GM21367 (cell line): ENCODE results near the gene SEMA3B.
A peak's percentile ranks its signal among the peaks of the same experiment; 100 is the strongest.

Source experiments
- ATAC-seq: cut with Tn5 transposase; IDR thresholded peaks from one replicate; pipeline ENCODE4 v1.9.1; 2021; ENCODE audit not compliant: unreplicated experiment

The SEMA3B gene

DNA sequence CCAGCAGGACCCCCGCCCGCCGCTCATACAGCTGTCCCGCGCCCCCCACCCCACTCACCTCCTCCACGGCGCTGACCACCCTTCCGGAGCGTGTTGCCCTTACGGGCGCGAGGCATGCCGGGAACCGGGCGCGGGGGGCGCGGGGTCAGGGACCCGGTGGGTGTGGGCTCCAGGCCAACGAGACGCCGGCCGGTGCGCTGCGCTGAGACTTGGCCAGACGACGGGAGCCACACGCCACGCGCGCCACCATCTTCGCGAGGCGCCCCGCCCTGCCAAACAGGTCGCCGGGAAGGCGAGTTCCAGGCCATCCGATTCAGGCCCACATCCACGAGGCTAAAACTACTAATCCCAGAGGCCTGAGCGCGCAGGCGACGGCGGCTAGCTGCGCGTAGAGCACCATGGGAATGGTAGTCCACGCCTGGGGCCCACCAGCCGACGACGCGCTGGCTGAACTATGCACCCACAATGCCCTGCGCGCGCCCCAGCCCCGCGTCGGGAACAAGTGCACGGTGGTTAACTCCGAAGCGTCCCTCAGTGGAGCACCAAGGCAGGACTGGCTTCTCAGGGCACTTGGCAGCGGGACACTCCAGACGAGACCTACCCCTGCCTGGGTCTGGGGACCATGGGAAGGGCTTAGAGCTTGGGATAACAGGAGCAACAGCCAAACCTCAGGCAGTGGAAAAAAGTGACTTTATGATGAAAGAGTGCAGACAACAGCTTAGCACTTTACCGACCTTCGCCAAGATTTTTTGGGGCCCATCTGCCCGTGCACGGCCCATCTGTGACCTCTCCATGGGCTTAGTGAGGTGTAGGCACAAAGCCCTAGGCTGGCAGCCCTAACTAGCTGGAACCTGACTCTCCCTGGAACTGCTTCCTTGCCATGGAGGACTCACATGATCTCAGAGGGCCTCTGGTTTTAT is 23.5 kb downstream of the SEMA3B start, which contains the start of gene IFRD2:
TSS of gene IFRD2 (minus strand) at position 271 of the 920 bp plus-strand sequence. CDS start at position 116, 155 bp downstream.
- peak; percentile 84 for ATAC-seq

DNA sequence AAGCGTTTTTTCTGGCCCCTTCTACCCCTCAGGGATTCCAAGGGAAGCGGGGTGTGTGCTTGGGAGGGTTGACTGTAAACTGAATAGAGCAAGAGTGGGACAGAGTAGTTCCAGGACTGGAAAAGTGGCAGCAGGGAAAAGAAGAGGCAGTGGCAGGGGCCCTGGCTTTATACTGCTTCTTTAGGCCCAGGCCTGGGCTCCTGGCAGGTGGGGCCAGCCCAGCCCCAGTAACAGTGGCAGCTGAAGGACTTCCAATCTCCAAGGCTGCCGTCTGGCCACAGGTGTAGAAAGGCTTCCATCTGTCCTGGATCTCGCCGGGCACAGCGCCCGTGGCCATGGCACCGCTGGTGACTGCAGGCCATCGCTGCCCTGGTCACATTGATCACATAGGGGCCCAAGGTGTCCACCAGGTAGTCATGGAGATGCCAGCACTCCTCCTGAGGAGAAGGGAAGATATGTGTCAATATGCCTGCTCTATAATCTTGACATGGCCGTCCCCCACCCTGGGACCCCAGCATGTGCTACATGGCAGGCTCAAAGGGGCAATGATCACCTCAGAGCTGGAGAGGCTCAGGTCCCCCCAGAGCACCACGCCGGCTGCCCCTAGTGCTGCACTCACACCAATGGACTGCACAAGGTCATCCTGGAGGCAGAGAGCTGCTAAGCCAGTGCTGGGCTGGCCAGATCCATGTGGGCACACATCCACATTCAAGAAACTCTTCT is 24.3 kb downstream of the SEMA3B start:
- no peak for ATAC-seq

DNA sequence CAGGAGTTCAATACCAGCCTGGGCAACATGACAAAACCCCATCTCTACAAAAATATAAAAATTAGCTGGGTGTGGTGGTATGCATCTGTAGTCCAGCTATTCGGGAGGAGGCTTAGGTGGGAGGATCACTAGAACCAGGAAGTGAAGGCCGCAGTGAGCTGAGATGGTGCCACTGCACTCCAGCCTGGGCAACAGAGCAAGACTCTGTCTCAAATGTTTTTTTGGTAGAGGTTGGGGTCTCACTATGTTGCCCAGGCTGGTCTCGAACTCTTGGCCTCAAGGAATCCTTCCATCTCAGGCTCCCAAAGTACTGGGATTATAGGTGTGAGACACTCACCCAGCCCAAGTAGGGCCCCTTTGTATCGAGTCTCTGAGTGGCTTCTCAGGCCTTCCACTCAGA is 25.1 kb downstream of the SEMA3B start:
- no peak for ATAC-seq

DNA sequence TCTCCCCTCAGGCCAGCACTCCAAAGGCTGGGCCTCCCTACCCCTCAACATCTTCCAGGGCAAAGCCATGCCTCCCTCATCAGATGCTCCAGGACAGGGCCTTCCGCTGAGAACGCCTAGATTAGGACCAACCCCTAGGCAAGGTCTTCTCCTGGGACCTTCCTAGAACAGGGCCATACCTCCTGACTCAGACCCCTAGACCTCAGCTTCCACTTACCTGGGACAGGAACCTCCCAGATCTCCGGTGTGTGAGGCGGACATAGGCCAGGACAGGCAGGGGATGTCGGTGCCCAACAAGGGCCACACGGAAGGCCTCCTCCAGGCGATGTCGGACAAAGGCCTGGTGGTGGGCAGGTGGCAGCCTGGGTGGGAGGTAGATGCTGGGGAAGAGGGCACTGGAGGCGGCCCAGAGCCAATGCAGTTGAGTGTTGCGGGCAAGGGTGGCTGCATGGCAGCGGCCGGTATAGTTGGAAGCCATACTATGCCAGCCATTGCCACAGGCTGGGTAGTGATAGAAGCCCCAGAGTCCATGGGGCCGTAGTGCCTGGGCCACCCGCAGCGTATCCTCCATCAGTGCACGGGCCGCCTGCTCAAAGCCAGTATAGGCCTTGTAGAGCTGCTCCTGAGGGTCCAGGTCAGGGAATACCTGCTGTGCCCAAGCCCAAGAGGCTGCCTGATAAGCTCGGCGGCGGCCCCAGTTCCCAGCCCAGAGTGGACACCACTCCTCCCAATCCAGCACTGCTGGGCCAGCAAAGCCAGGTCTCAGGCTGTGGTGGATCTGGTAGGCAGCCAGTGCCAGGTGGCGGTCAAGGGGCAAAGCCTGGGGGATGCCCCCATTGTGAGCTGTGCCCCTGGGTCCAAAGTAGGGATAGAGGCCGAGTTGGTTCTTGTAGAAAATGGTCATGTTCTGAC is 25.8 kb downstream of the SEMA3B start:
- no peak for ATAC-seq

DNA sequence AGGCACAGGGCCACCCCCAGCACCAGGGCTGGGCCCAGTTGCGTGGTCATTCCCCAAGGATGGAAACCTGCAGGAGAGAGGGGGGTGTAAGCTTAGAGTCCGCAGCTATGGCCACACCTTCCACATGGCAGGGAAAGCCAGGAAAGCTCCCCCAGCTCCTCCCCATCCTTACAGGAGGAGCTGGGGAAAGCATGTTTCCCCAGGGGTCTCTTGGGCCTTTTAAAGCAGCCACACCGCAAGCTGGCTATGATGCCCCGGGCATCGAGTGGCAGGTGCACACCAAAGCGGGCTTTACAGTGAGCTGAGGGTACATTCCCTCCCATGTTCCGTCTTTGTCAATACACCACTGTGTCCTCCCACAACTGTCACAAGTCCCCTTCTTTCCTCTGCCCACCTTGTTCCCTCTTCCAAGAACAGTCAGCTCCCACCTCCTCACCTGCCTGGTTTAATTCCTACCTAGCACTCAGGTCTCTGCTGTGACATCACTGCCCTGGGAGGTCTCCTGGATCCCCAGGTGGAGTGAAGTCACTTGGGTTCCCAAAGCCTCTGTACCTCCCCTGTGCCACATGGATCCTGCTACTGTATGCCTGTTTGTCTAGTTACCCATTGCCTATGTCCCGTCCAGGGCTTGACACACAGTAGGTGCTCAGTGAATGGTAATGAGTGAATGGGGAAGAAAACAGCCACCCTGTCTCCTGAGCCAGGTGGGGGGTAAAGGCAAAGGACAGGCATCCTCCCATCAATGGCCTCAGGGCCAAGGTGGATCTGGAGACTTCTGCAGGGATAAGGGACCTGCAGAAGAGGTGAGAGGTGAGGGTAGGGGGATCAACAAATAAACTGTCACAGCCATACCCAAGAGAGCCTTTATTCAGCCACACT is 26.8 kb downstream of the SEMA3B start:
- no peak for ATAC-seq

DNA sequence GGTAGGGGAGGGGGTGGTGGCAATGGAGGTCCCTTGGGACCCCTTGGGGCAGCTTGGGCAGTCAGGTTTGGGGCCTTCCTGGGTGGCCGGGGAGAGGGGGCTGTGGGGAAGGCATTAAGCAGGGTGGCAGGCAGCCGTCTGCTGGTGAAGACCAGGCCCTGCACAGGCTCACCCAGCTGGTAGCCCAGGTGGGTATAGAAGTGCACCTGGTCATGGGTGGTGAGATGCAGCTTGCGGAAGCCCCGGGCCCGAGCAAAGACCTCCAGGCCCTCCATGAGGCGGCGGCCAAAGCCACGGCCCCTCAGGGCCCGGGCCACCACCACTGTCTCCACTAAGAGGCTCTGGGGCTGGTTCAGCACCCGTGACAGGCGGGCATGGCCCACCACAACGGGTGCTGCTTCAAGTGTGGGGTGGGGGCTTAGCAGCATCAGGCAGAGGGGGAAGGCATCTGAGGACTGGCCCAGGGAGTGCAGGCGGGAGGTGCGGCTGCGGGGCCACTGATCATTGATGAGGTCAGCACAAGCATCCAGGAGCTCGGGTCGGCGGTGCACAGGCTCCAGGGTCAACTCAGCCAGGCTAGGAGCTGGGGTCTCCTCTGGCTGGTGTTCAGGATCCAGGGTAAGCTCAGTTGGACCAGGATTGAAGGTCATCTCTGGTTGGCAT is 27.9 kb downstream of the SEMA3B start:
- no peak for ATAC-seq

DNA sequence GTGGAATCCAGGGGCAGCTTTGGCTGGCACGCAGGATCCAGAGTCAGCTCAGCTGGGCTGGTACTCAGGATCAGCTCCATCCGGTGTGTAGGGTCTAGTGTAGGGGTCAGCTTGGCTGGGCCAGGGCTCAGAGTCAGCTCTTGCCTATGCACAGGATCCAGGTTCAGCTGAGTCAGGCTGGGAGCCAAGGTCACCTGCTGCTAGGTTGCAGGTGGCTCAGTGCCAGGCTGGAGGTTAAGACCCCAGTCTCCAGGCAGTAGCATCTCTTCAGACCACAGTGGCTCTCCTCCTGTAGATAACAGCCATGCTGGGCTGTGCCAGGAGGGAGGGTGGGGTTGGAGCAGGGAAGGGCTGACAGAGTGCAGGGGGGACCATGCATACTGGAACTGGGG is 28.4 kb downstream of the SEMA3B start:
- no peak for ATAC-seq

DNA sequence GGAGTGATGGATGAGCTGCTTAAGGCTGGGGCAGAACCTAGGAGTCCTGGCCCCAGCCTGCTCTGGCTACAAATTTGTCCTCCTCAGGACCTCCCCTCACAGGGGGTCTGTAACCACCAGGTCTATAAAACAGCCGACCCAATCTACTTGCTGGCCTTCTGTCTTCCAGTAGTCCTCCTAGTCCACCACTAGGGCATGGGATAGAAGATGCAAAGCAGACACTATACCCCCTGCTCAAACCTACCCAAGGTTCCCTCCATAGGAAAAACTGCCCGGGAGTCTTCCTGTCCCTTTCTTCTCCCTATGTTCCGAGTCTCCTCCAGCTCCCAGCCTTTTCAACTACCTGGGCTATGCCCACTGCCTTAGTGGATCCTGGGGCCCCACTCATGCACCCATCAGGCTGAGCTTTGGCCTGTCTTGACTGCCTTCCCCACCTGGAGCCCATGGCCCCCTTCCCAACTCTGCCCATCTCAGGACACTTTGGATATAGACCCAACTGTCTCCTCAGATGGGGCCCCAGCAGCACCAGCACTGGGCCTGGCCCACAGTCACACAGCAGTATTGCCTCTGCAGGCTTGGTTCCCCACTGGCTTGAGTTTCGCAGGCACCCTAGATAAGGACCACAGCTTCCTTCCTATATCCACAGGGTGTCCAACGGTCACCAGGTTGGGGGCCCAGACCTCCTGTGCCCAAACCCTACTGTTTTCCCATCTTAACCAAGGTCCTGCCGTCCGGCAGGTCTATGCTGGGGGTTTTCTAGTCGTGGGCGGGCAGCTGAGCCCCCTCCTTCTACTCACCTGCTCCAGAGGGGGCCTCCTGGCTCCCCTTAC is 29.2 kb downstream of the SEMA3B start:
- no peak for ATAC-seq

DNA sequence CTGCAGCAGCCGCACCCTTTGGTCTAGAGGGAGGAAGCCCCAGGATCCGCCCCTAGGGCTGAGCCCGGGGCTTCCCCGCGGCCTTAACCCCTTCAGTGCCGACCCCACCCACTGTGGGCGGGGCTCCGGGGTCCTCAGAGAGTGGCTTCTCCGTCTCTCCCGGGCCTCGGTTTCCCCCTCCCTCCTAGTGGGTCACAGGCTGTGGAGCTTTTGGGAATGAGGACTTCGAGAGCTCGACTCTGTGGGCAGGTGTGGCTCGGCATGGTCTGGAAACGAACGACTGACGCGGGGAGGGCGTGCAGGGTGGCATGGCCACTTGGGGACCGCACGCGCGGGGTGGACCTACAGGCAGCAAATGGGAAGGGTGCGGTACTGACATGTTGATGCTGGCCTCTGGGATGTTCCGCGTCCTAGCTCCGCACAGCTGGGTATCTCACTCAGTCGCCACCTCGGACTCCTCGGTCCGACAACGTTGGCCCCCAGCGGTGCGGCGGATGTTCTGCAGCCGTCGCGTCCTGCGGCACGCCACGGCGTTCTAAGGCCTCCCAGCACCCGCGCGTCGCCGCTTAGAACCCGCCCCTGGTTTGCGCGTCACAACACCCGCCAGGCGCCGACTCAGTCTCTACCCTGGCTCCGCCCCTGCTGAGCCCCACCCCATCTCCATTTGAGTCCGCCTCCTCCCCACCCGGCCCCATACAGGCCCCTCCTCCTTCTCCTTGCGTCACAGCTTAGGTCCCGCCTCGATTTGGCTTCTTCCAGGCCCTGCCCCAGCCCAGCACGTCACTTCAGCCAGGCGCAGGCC is 30.1 kb downstream of the SEMA3B start, which contains the start of the genes HYAL3 and NAA80:
TSS of gene HYAL3 (minus strand) at position 570 of the 802 bp plus-strand sequence. CDS start 3,803 bp downstream, outside the sequence.
TSS of gene NAA80 (minus strand) at position 570 of the 802 bp plus-strand sequence. CDS start 1,942 bp downstream, outside the sequence.
- peak; percentile 74 for ATAC-seq

DNA sequence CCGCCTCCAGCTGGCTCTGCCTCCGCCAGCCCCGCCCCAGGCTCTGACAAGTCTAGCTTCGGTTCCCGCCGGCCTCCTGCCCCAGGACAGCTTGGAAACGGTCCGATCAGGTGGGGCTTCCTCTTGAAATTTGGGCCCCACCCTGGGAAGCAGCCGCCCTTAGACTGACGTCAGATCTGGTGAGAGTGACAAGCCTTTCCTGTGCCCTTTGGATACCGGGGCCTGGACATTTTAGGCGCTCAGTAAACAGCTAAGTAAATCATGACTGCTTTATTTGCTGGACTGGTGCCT is 30.6 kb downstream of the SEMA3B start:
- ATAC-seq, result no peak

DNA sequence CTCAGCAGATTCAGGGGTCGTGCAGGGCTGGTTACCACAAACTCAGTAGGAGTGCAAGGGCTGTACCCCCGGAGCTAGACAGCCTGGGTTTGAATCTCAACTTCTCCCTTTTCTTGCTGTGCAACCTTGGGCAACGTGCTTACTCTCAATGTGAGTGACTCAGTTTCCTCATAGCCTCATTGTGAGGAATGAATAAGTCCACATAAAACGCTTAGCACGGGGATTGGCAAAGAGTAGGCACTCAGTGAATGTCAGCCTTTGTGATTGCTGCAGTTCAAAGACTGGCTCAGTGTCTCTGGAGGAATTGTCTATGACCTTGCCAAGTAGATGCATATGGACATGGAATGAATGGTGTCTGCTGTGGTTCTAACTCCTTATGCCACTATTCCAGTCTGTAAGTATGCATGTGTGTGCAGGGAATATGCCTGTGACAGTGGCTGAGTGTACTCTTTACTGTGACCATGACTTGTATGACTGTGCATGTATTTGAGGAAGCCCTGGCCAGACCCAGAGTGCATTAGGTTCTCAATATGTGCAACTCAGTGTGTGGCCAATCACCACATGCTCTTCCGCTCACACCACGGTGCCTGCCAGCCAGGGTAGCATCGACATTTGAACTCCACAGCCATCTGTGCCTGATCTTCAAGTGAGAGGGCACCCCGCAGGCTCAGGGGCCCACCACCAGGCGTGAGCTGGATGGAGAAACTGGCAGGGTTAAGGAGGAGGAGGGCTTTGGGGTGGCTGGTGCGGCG is 31.2 kb downstream of the SEMA3B start:
- ATAC-seq, result no peak

DNA sequence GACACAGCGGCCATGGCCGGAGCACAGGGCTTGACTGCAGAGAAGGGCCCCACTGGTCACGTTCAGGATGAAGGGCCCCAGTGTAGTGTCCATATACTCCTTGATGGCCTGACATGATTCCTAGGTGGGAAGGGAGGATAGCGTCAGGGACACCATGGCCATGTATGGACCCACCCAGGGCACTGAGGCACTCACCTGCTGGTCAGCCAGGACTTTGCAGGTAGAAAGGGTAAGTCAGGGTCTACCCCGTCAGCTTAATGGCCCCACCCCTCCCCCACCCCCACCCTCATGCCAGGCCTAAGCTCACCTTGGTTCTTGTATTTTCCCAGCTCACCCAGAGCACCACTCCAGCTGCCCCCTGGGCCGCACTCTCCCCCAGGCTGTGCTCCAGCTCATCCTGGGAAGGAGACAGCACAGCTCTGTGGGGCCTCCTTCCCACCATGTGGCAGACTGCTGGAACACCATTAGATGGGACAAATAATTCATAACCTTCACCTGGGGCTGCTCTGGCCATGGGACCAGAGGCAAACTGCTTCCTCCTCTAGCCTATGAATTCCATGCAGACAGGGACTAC is 31.8 kb downstream of the SEMA3B start:
- no peak for ATAC-seq

DNA sequence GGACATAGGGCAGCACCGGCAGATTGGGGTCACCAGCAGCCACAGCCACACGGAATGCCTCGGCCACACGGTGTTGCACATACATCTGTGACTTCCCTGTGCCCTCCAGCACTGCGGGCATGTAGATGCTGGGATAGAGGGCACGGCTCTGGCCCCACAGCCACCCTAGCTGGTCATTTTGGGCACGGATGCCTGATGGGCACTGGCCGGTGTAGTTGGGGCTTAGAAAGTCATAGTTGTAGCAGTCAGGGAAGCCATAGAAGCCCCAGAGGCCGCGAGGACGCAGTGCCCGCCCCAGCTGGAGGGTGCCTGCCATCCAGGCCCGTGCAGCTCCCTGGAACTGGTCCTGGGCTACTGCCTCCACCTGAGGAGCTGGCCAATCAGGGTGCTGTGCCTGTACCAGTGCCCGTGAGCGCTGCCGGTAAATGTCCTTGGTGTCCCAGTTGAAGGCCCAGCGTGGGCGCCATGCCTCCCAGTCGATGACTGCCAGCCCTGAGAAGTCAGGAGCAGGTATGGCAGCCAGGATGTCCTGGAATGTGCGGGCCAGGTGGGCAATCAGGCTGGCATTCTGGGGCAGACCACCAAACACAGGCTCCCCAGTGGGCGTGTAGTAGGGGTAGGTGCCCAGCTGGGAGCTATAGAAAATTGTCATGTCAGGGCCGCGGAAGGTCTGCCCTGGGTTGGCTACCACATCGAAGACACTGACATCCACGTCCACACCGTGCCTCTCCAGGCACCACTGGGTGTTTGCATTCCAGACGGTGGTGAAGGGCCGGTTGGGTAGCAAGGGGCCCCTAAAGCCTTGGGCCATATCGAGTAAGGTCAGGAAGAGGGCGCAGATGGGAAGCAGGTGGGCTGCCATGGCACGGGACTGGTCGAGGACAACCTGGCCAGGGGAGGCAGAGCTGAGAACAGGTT is 33.4 kb downstream of the SEMA3B start:
- ATAC-seq, result no peak

DNA sequence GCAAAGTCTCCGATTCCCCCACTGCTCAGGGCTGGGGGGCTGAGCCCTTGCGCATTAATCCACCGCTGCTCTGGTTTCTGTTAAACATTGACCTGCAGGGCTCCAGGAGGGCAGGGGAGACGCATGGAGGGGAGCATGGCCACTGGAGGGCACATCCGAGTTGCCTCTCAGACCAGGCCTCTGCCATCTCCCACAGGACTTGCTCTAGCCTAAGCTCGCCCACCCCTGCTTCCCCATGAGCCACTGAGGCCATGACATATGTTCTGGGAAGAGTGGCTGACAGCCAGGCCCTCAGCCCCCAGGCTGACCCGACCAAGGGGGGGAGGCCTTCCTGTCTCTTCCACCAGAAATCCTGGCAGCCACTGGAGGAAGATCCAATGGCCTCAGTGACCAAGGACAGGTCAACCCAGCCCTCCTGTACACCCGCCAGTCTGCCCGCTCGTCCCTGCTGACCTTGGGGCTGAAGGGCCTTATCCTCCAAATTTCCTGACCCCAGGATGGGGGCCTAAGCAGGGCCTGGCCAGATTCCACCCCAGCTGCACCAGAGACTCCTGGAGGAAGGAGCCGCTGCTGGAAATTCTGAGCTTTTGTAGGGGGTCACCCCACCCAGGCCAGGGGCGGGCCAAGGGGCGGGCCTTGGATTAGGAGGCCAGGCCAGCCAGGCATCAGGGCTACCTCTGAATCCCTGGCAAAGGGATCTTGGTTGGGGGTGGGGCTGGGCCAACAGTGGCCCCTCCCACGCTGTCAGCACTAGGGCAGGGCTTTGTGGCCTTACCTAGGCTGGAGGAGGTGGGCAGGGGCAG is 34.3 kb downstream of the SEMA3B start, which contains the start of gene HYAL1:
TSS of gene HYAL1 (minus strand) at position 562 of the 803 bp plus-strand sequence. CDS start 618 bp downstream, outside the sequence.
- ATAC-seq, result no peak

DNA sequence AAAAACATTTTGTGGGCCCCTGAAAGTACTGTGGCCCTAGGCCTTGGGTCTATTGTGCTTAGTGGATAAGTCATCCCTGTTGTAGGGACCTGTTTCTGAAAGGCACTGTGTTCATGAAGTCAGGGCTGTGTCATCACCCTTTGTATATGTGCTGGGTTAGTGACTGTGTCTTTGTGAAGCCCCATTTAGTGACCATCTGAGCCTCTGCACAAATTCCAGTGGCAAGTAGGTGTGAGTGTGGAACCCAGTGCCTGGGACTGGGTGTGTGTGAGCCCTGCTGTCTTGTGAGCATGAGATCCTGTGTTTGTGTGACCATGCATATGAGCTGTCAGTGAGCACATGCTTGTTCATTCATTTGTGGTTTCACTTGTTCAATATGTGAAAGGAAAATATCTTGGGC is 35.7 kb downstream of the SEMA3B start:
- no peak for ATAC-seq
